ENCODE measurements around the gene FBLN2. TPM values are rescaled to one million over a fixed set of nuclear protein-coding genes. Genes with fewer than 3 reads are reported as not detected.

Gene FBLN2
- total RNA-seq, 4 donors from 2014 or later = 20.6 to 51.2 (median 32.8) TPM

DNA sequence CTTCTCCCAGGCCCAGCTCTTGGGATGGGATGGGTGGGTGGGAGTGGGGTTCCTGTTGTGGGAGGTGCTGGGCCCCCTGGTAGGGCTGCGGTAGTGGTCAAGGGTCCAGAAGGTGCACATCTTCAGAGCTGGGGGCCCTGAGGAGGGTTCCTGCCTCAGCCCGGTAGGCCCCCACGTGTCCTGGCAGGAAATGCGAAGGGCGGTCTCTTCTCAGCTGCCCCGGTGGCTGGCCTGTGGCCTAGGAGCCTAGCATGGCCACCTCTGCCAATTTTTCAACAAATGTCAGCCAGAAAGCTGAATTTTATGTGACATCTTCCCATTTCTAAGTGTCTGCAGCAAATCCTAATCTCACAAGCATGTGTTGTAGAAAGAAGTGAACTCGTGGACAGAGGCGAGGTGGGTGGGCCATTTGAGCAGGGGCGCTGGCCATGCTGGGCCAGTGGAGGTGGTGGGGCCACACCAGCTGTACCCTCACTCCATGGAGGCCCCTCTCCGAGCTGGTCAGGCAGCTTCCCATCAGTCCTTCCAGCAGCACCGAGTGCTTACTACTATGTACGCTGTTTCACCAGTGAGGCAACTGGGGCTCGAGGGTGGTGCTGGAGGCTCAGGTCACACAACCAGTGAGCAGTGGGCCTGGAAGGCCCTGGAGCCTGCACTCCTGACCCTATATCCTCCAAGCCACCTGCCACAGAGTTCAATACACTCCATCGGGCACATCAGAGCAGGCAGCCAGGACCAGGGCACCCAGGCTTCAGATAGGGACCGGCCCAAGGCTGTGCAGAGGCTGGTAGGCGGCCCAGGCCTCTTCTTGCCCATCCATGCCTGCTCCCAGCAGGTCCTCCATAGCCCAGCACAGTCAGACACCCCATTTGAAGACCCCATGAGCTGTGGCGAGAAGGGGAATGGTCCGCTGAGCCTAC is 23.2 kb downstream of the FBLN2 start:
- no peak overlapping the region for H3K4me3 ChIP-seq
- no peak for TF ChIP-seq POLR2A (IDR thresholded peaks at IDR 0.05)
- TF ChIP-seq, protein P1, sequence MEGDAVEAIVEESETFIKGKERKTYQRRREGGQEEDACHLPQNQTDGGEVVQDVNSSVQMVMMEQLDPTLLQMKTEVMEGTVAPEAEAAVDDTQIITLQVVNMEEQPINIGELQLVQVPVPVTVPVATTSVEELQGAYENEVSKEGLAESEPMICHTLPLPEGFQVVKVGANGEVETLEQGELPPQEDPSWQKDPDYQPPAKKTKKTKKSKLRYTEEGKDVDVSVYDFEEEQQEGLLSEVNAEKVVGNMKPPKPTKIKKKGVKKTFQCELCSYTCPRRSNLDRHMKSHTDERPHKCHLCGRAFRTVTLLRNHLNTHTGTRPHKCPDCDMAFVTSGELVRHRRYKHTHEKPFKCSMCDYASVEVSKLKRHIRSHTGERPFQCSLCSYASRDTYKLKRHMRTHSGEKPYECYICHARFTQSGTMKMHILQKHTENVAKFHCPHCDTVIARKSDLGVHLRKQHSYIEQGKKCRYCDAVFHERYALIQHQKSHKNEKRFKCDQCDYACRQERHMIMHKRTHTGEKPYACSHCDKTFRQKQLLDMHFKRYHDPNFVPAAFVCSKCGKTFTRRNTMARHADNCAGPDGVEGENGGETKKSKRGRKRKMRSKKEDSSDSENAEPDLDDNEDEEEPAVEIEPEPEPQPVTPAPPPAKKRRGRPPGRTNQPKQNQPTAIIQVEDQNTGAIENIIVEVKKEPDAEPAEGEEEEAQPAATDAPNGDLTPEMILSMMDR (IDR thresholded peaks at IDR 0.05) = no peak
- no peak overlapping the region for H3K27ac ChIP-seq
- H3K9me3 ChIP-seq = no peaks in the 10 kb centered on the region
- DNase-seq = no peak
- H3K36me3 ChIP-seq = no peaks in the 10 kb centered on the region
- no peaks in the 10 kb centered on the region for H3K27me3 ChIP-seq
- no peaks in the 10 kb centered on the region for H3K4me1 ChIP-seq

DNA sequence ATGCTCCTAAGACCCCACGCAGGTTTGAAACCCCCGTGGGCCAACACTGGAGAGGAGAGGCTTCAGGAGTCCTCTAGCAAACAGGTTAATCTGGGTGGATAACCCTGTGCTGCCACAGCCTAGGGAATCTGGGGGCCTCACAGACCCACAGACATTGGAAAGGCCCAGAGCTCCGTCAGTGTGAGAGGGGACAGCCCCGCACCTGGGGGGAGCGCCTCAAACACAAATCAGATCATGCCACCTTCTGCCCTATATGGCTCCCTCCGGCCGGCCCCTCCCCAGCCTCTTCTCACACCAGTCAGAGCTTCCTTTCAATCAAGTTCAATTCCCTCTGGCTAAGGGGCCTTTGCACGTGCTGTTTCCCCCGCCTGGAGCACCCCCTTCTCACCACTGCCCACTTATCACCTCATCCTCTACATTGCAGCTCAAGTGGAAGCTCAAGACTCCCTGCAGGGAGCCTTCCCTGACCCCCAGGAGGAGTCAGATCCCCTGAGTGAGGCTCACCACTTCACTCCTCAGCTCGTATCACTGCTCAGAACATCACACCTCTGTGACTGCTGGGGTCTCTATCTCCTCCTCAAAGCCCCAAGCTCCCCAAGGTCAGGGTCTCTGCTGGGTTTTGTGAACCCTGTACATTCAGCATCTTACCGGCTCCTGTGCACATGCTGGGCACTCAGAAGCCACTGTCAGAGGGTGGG is 24.1 kb downstream of the FBLN2 start:
- no peaks in the 10 kb centered on the region for H3K4me1 ChIP-seq
- no peaks in the 10 kb centered on the region for H3K36me3 ChIP-seq
- H3K9me3 ChIP-seq = no peaks in the 10 kb centered on the region
- H3K27ac ChIP-seq = no peak overlapping the region
- DNase-seq = no peak
- no peaks in the 10 kb centered on the region for H3K27me3 ChIP-seq
- H3K4me3 ChIP-seq = no peak overlapping the region
- TF ChIP-seq, protein P1 (IDR thresholded peaks at IDR 0.05) = no peak
- TF ChIP-seq POLR2A (IDR thresholded peaks at IDR 0.05) = no peak

DNA sequence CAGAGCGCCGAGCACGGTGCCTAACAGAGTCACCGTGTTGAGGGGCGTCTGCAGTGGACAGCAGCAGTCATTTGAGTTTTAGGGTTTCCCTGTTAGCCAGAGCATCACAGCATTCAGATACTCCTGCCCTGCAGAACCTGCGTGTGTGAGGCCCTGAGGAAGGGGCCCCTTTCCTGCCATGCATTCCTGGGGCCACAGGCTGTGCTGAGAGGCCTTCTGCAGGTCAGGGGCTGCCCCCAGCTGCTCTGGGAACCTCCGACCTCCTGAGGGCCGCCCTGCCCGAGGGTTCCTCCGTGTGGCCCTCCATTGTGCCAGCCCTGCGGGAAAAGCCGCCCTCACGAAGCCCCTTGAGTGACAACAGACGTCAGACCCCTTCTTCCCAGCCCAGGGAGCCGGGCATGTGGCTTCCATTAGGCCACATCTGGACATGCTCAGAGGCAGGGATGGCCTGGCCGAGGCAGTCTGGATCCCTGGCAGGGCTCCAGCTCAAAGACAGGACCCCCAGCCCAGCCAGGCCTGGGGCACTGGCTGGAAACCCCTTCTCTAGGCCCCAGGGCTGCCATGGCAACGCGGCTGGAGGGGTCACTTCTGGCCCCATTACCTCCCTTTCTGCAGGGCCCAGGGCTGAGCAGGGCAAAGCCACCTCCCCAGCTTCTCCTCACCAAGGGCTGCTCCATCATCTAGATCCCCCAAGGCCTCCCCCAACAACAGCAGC is 25.3 kb downstream of the FBLN2 start:
- Histone ChIP-seq H3K27ac (no peak overlapping the region), H3K36me3 (no peaks in the 10 kb centered on the region), H3K27me3 (no peaks in the 10 kb centered on the region), H3K4me1 (no peaks in the 10 kb centered on the region), H3K9me3 (no peaks in the 10 kb centered on the region), H3K4me3 (no peak overlapping the region)
- no peak for DNase-seq
- TF ChIP-seq POLR2A (IDR thresholded peaks at IDR 0.05) = no peak

- Histone ChIP-seq H3K36me3 (no peaks in the 10 kb centered on the region), H3K4me3 (no peak overlapping the region), H3K4me1 (no peaks in the 10 kb centered on the region), H3K9me3 (no peaks in the 10 kb centered on the region), H3K27me3 (no peaks in the 10 kb centered on the region), H3K27ac (no peak overlapping the region)
- TF ChIP-seq POLR2A (IDR thresholded peaks at IDR 0.05) = no peak
- TF ChIP-seq, protein P1 (IDR thresholded peaks at IDR 0.05) = no peak
- DNase-seq = no peak
Observed at GRCh38 chr3:13574798-13575451, 26.0 kb downstream of the FBLN2 start.

- H3K4me3 ChIP-seq = no peak overlapping the region
- H3K4me1 ChIP-seq = no peaks in the 10 kb centered on the region
- no peak overlapping the region for H3K27ac ChIP-seq
- H3K9me3 ChIP-seq = no peaks in the 10 kb centered on the region
- H3K27me3 ChIP-seq = no peaks in the 10 kb centered on the region
- no peak for DNase-seq
- no peaks in the 10 kb centered on the region for H3K36me3 ChIP-seq
- no peak for TF ChIP-seq POLR2A (IDR thresholded peaks at IDR 0.05)
- TF ChIP-seq, protein P1 (IDR thresholded peaks at IDR 0.05) = no peak
Observed at GRCh38 chr3:13575459-13576061, 26.6 kb downstream of the FBLN2 start.

All from Peyer's patch (tissue), 4 donors.